Astrocyte (in vitro differentiated cells and primary cell): Measurements from ENCODE around the gene SMIM43. TPM values are rescaled to one million over a fixed set of nuclear protein-coding genes. Genes with fewer than 3 reads are reported as not detected.

Source experiments
- DNase-seq: peaks from one replicate; pipeline ENCODE4 v3.0.0-alpha.2; 2010; ENCODE audit warnings: low read depth
- FAIRE-seq: peaks from 2 replicates; lab custom pipeline; 2011; peaks lifted over from hg19 to GRCh38; lab: Jason Lieb, UNC
- H2AFZ ChIP-seq: 2 replicates; pipeline ENCODE4 v1.6.0; 2012; ENCODE audit warnings: low read depth, low read length, inconsistent platforms
- H3K27ac ChIP-seq: 2 replicates; pipeline ENCODE4 v1.5.1; 2011; ENCODE audit warnings: low read depth, low read length, inconsistent platforms
- H3K27me3 ChIP-seq: 2 replicates; pipeline ENCODE4 v1.6.0; 2011; ENCODE audit warnings: low read length, inconsistent platforms; ENCODE audit not compliant: insufficient read depth
- H3K36me3 ChIP-seq: 2 replicates; pipeline ENCODE4 v1.5.1; 2011; ENCODE audit warnings: low read length, inconsistent platforms; ENCODE audit not compliant: insufficient read depth
- H3K4me1 ChIP-seq: 2 replicates; pipeline ENCODE4 v1.5.1; 2011; ENCODE audit warnings: low read length, inconsistent platforms; ENCODE audit not compliant: insufficient read depth
- H3K4me2 ChIP-seq: 2 replicates; pipeline ENCODE4 v1.6.0; 2012; ENCODE audit warnings: low read length, inconsistent platforms
- H3K4me3 ChIP-seq: 2 replicates; pipeline ENCODE4 v1.5.1; 2011; ENCODE audit warnings: low read depth, mild to moderate bottlenecking, low read length, inconsistent platforms; ENCODE audit not compliant: insufficient read depth
- H3K79me2 ChIP-seq: 2 replicates; pipeline ENCODE4 v1.6.0; 2012; ENCODE audit warnings: mild to moderate bottlenecking, low read length, inconsistent platforms; ENCODE audit not compliant: insufficient read depth
- H3K9ac ChIP-seq: 2 replicates; pipeline ENCODE4 v1.6.0; 2012; ENCODE audit warnings: mild to moderate bottlenecking, low read length, inconsistent platforms
- H3K9me3 ChIP-seq: 2 replicates; pipeline ENCODE4 v1.5.1; 2012; ENCODE audit warnings: low read depth, mild to moderate bottlenecking, low read length, inconsistent platforms; ENCODE audit not compliant: insufficient read depth
- H4K20me1 ChIP-seq: 2 replicates; pipeline ENCODE4 v1.6.0; 2012; ENCODE audit warnings: low read length, inconsistent platforms; ENCODE audit not compliant: insufficient read depth
- H3K27ac Mint-ChIP-seq: one replicate; pipeline ENCODE4 v1.8.0; 2021; ENCODE audit warnings: mild to moderate bottlenecking, mixed read lengths; ENCODE audit not compliant: unreplicated experiment
- H3K27me3 Mint-ChIP-seq: one replicate; pipeline ENCODE4 v1.8.0; 2021; ENCODE audit warnings: low read depth, mixed read lengths; ENCODE audit not compliant: unreplicated experiment
- H3K36me3 Mint-ChIP-seq: one replicate; pipeline ENCODE4 v1.8.0; 2021; ENCODE audit warnings: low read depth, mixed read lengths; ENCODE audit not compliant: unreplicated experiment
- H3K4me1 Mint-ChIP-seq: one replicate; pipeline ENCODE4 v1.8.0; 2021; ENCODE audit warnings: low read depth, mixed read lengths; ENCODE audit not compliant: unreplicated experiment
- H3K4me3 Mint-ChIP-seq: one replicate; pipeline ENCODE4 v1.8.0; 2021; ENCODE audit warnings: mild to moderate bottlenecking, moderate library complexity, mixed read lengths; ENCODE audit not compliant: unreplicated experiment
- H3K9me3 Mint-ChIP-seq: one replicate; pipeline ENCODE4 v1.8.0; 2021; ENCODE audit warnings: mild to moderate bottlenecking, mixed read lengths; ENCODE audit not compliant: unreplicated experiment
- CTCF ChIP-seq: IDR thresholded peaks from 2 replicates; pipeline ENCODE4 v1.5.1; 2011; ENCODE audit warnings: low read depth, mild to moderate bottlenecking, inconsistent platforms, low read length, moderate library complexity; ENCODE audit not compliant: insufficient read depth
- EZH2 ChIP-seq: IDR thresholded peaks from 2 replicates; pipeline ENCODE4 v1.6.1; 2012; ENCODE audit warnings: mild to moderate bottlenecking, low read length, inconsistent platforms; ENCODE audit not compliant: insufficient read depth
- total RNA-seq: library from RNA; stranded (reverse); gene quantifications from 2 replicates; pipeline ENCODE4 v1.2.1, GENCODE V29; 2021

SMIM43 gene
- total RNA-seq, 1 donor from 2014 or later, result not detected

GRCh38 chr4:121800638-121800960, 35.6 kb upstream of the SMIM43 start:
- Histone ChIP-seq H4K20me1 (no peaks in the 10 kb centered on the region), H3K79me2 (peaks cover 25% of the 10 kb centered on the region), H2AFZ (peak overlapping the region; percentile 97), H3K36me3 (peaks cover 15% of the 10 kb centered on the region), H3K27me3 (no peaks in the 10 kb centered on the region), H3K4me3 (peak overlapping the region; percentile 86), H3K27ac (peak overlapping the region; percentile 89), H3K9ac (peak overlapping the region; percentile 93), H3K4me1 (peaks cover 16% of the 10 kb centered on the region), H3K4me2 (peak overlapping the region; percentile 89), H3K9me3 (no peaks in the 10 kb centered on the region)
- H3K4me3 Mint-ChIP-seq, result peak overlapping the region; percentile 93
- no peak for TF ChIP-seq CTCF
- no peak for TF ChIP-seq EZH2
- H3K4me1 Mint-ChIP-seq, result peaks cover 8% of the 10 kb centered on the region
- H3K27ac Mint-ChIP-seq, result peak overlapping the region; percentile 75
- DNase-seq (no peak), FAIRE-seq (no peak)
- H3K36me3 Mint-ChIP-seq, result peaks cover 2% of the 10 kb centered on the region
- H3K27me3 Mint-ChIP-seq, result no peaks in the 10 kb centered on the region
- H3K9me3 Mint-ChIP-seq, result no peaks in the 10 kb centered on the region

DNA sequence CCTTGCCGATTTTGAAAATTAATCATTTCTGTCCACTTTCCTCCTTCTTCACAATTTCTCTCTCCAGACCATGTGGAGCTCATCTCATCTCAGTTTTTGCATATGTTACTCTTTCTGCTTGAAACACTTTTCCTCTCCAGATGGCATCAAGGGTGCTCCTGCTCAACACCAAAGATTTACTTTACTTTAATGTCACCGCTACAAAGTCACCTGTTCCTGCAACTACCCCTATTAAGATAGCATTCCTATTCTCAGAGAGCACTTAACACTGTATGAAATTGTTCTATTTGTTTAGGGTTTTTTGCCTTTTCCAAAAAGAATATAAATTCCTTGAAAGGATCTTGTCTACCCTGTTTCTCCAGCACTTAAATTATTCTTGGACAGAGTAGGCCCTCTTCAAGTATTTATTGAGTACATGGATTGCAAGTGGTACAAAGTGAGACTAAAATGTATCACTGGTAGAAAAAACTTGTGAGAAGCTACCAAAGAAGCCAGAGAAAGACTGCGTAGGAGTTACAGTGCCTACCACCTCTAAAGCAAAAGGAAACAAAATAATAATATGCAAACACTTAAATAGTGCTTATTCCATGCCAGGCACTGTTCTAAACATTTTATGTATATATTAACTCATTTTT, 35.0 kb upstream of the SMIM43 start:
- H3K9ac ChIP-seq, result no peak overlapping the region
- Mint-ChIP-seq H3K36me3 (no peaks in the 10 kb centered on the region), H3K4me3 (no peak overlapping the region), H3K4me1 (peaks cover 9% of the 10 kb centered on the region), H3K27me3 (no peaks in the 10 kb centered on the region), H3K9me3 (no peaks in the 10 kb centered on the region), H3K27ac (no peak overlapping the region)
- DNase-seq (no peak), FAIRE-seq (no peak)
- H3K36me3 ChIP-seq, result peaks cover 11% of the 10 kb centered on the region
- H2AFZ ChIP-seq, result no peak overlapping the region
- H3K4me2 ChIP-seq, result no peak overlapping the region
- peaks cover 17% of the 10 kb centered on the region for H3K4me1 ChIP-seq
- H3K27ac ChIP-seq, result no peak overlapping the region
- no peaks in the 10 kb centered on the region for H4K20me1 ChIP-seq
- peaks cover 25% of the 10 kb centered on the region for H3K79me2 ChIP-seq
- TF ChIP-seq CTCF, result no peak
- no peak for TF ChIP-seq EZH2
- H3K4me3 ChIP-seq, result no peak overlapping the region
- no peaks in the 10 kb centered on the region for H3K9me3 ChIP-seq
- H3K27me3 ChIP-seq, result no peaks in the 10 kb centered on the region

GRCh38 chr4:121799208-121799823, 34.4 kb upstream of the SMIM43 start:
- H3K4me3 Mint-ChIP-seq, result no peak overlapping the region

More at GRCh38 chr4:121799208-121799823, 34.4 kb upstream of the SMIM43 start:
- no peak for DNase-seq
- H3K27me3 ChIP-seq, result no peaks in the 10 kb centered on the region
- Mint-ChIP-seq H3K36me3 (no peaks in the 10 kb centered on the region), H3K9me3 (no peaks in the 10 kb centered on the region), H3K4me1 (peaks cover 15% of the 10 kb centered on the region), H3K27me3 (no peaks in the 10 kb centered on the region), H3K27ac (no peak overlapping the region)
- peaks cover 17% of the 10 kb centered on the region for H3K4me1 ChIP-seq
- no peak for FAIRE-seq
- H3K9me3 ChIP-seq, result no peaks in the 10 kb centered on the region
- H4K20me1 ChIP-seq, result no peaks in the 10 kb centered on the region
- no peak overlapping the region for H3K4me2 ChIP-seq
- TF ChIP-seq CTCF (no peak), EZH2 (no peak)
- peaks cover 23% of the 10 kb centered on the region for H3K79me2 ChIP-seq
- no peak overlapping the region for H2AFZ ChIP-seq
- no peak overlapping the region for H3K9ac ChIP-seq
- no peak overlapping the region for H3K27ac ChIP-seq
- no peak overlapping the region for H3K4me3 ChIP-seq
- peaks cover 7% of the 10 kb centered on the region for H3K36me3 ChIP-seq
